Nephron (organoid): ENCODE data around the gene MPG.

Source experiments
- H3K27ac Mint-ChIP-seq, 3 experiments: 2 replicates each; pipeline ENCODE4 v1.8.0; 2020; ENCODE audit warnings: mixed read lengths in 3 of 3, mild to moderate bottlenecking in 2 of 3, moderate library complexity in 1 of 3
- H3K27me3 Mint-ChIP-seq: 2 replicates; pipeline ENCODE4 v1.8.0; 2021; ENCODE audit warnings: low read depth, mild to moderate bottlenecking, moderate library complexity, mixed read lengths
- H3K36me3 Mint-ChIP-seq: 2 replicates; pipeline ENCODE4 v1.8.0; 2020; ENCODE audit warnings: low read depth, mixed read lengths
- H3K4me1 Mint-ChIP-seq: 2 replicates; pipeline ENCODE4 v1.8.0; 2020; ENCODE audit warnings: mixed read lengths
- H3K4me3 Mint-ChIP-seq, 3 experiments: 2 replicates each; pipeline ENCODE4 v1.8.0; 2020; ENCODE audit warnings: mild to moderate bottlenecking in 3 of 3, mixed read lengths in 3 of 3, moderate library complexity in 2 of 3
- H3K9me3 Mint-ChIP-seq: 2 replicates; pipeline ENCODE4 v1.8.0; 2020; ENCODE audit warnings: mixed read lengths
- TF ChIP-seq, protein P1 (sequence below), 3 experiments: fragments of 200-600 bp; sonication (generic); IDR thresholded peaks; one replicate each; pipeline ENCODE4 v1.5.0; 2021; ENCODE audit warnings: antibody characterized with exemption in 3 of 3; ENCODE audit not compliant: unreplicated experiment in 3 of 3

MPG gene

DNA sequence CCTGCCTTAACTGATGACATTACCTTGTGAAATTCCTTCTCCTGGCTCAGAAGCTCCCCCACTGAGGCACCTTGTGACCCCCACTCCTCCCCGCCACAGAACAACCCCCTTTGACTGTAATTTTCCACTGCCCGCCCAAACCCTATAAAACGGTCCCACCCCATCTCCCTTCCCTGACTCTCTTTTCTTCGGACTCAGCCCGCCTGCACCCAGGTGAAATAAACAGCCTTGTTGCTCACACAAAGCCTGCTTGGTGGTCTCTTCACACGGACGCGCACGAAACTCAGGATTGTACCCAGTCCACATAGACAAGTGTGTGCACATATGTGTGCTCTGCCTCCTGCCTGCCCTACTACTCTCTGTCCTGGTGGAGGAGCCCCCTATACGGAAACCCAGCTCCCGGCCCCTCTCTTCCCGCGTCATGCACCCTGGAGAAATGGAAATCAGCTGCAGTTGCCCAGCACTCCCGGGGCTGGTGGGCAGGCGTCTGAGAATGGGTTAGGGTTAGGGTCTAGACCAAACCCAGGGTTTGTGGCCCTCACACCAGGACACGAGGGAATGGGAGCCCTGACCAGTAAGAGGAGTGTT, 3.2 kb upstream of the MPG start:
- H3K9me3 Mint-ChIP-seq: no peaks in the 10 kb centered on the region
- TF ChIP-seq, protein P1, sequence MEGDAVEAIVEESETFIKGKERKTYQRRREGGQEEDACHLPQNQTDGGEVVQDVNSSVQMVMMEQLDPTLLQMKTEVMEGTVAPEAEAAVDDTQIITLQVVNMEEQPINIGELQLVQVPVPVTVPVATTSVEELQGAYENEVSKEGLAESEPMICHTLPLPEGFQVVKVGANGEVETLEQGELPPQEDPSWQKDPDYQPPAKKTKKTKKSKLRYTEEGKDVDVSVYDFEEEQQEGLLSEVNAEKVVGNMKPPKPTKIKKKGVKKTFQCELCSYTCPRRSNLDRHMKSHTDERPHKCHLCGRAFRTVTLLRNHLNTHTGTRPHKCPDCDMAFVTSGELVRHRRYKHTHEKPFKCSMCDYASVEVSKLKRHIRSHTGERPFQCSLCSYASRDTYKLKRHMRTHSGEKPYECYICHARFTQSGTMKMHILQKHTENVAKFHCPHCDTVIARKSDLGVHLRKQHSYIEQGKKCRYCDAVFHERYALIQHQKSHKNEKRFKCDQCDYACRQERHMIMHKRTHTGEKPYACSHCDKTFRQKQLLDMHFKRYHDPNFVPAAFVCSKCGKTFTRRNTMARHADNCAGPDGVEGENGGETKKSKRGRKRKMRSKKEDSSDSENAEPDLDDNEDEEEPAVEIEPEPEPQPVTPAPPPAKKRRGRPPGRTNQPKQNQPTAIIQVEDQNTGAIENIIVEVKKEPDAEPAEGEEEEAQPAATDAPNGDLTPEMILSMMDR (IDR thresholded peaks at IDR 0.05; ENCODE audit: unreplicated experiment in 3 of 3): no peak
- no peaks in the 10 kb centered on the region for H3K36me3 Mint-ChIP-seq
- peak overlapping the region; percentile 79 to 93 (median 87) for H3K27ac Mint-ChIP-seq
- H3K27me3 Mint-ChIP-seq: no peaks in the 10 kb centered on the region
- H3K4me1 Mint-ChIP-seq: peaks cover 40% of the 10 kb centered on the region
- H3K4me3 Mint-ChIP-seq: peak overlapping the region; percentile 79 to 85 (median 81)

DNA sequence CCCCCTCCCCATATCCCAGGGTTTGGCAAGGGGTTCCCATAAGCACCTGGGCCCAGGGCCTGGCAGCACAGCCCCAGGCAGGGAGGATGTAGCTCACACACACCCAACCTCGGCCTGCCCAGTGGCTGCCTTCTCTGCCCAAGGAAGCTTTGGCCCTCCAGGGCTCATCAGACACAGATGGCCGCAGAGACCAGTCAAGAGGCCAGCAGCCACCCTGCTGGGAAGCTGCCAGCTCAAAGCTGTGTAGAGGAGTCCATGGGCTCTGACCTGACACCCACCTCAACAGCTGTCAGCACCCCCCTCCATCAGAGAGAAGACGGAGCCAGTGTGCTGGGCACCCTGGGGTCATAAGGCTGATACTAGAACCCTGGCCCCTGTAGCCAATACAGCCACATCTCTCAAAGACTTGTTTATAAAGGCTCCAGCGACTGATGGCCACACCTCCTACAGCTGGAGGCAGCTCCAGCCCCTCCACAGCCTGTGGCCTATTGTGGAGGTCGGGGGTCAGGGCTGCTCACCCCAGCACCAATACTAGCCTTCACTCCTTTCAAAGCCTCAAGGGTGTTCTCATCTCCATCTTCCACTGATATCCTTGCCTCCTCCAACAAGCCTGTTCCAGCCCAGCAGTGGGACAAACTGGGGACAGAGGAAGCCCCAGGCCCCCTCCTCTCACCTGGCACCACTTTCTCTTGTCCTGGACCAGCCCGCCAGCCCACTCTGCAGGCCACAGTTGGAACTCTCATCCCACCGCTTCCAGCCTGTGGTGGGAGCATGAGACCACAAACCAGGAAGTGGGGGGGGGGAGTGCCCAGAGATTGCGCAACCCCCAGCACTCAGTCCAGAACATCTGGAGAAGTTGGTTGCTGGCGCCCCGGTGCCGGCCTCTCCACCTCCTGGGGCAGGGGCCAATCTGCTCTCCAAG, 2.2 kb upstream of the MPG start:
- peak overlapping the region; percentile 76 to 86 (median 85) for H3K4me3 Mint-ChIP-seq
- H3K27ac Mint-ChIP-seq: peak overlapping the region; percentile 71 to 87 (median 86)
- no peaks in the 10 kb centered on the region for H3K27me3 Mint-ChIP-seq
- TF ChIP-seq, protein P1 (IDR thresholded peaks at IDR 0.05; ENCODE audit: unreplicated experiment in 3 of 3): no peak
- H3K9me3 Mint-ChIP-seq: no peaks in the 10 kb centered on the region
- no peaks in the 10 kb centered on the region for H3K36me3 Mint-ChIP-seq
- peaks cover 37% of the 10 kb centered on the region for H3K4me1 Mint-ChIP-seq

DNA sequence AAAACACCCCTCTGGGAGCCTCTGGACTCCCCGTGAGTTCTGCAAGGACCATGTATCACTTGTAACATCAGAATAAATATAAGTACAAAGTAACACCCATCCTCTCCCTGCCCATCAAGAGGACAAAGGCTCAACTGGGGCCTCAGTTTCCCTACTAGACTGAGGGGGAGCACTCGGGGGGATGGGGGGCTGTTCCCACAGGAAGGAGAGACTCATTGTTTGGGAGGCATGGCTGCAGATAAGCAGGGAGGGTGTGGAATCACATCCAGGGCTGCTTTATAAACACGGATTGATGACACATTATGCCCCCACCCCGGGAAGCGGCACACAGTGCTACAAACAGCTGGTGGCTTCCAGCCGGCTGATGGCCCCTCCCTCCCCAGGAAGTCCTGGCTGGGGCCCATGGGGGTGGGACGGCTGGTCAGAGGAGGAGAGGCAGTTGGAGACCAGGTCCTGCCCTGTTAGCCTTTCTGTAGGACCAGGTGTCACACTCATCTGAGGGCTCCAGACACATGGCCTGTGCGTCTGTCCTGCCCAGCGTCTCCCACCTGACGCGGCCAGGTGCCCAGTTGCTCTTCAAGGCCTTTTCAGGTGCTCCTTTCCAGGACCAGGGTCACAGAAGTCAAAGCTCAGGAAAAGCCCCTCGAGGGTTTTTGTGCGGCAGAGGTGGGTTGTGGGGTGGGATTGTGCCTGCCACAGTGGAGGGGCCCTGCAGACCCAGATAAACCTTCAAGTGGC, 1.3 kb upstream of the MPG start:
- H3K4me3 Mint-ChIP-seq: peak overlapping the region; percentile 76 to 86 (median 85)
- TF ChIP-seq, protein P1 (IDR thresholded peaks at IDR 0.05; ENCODE audit: unreplicated experiment in 3 of 3): no peak
- no peaks in the 10 kb centered on the region for H3K27me3 Mint-ChIP-seq
- peaks cover 32% of the 10 kb centered on the region for H3K4me1 Mint-ChIP-seq
- no peaks in the 10 kb centered on the region for H3K9me3 Mint-ChIP-seq
- H3K27ac Mint-ChIP-seq: peak overlapping the region; percentile 71 to 87 (median 86)
- H3K36me3 Mint-ChIP-seq: no peaks in the 10 kb centered on the region

DNA sequence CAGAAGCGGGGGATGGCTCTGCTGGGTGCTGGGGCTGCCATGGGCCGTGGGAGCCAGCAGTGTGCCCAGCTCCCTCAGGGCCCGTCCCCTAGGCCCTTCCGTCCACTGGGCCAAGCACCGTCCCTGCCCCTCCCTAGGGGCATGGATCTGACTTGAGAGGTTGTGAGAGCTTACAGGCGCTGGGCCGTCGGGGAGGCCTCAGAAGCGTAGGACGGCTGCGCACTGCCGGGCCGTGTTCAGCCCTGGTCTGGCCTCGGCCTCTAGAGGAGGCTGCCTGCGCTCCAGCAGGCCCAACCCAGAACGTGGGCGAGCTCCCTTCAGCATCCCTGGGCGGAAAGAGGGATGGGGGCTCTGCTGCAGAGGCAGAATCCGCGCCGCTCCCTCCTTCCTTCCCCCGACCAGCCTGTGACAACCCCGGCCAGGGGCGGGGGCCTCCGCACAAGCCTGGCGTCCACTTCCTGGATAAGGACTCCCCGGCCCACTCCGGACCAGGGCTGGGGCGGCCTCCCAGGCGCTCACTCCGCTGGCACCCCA, 685 bp upstream of the MPG start:
- Mint-ChIP-seq H3K36me3 (no peaks in the 10 kb centered on the region), H3K4me1 (peaks cover 32% of the 10 kb centered on the region), H3K27ac (peak overlapping the region; percentile 71 to 87 (median 85)), H3K27me3 (no peaks in the 10 kb centered on the region), H3K9me3 (no peaks in the 10 kb centered on the region), H3K4me3 (peak overlapping the region; percentile 76 to 86 (median 85))
- TF ChIP-seq, protein P1 (IDR thresholded peaks at IDR 0.05; ENCODE audit: unreplicated experiment in 3 of 3): no peak

DNA sequence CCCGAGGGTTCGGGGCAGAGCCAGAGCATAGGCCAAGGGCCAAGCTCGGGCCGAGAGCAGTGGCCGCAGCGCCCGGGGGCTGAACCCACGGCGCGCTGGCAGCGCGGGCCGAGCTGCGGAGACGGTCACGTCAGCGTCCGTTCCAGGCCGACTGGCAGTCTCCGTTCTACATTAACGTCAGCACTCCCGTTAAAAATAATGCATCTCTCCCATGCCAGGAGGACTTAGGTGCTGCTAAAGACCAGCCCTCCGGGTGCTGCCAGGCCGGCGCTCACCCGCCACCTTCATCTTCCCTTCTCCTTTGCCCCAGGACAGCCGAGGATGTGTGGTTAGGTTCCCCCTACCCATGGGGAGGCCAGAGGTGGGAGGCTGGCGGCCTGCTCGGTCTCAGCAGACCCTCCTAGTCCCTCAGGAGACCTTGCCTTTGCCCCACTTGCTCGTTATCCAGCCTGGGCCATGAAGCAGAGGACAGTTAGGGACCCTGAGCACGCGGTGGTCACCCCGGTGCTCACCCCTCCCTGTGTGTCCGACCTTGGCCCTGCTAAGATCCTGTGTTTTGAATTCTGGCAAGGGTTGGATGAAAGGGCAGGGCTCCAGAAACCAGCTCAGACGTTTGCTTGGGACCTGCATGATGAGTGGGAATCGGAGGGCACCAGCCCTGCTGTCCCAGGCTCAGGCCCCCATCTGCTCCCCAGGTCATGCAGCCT, 572 bp downstream of the MPG start:
- no peaks in the 10 kb centered on the region for H3K27me3 Mint-ChIP-seq
- H3K9me3 Mint-ChIP-seq: no peaks in the 10 kb centered on the region
- peaks cover under 1% of the 10 kb centered on the region for H3K36me3 Mint-ChIP-seq
- H3K27ac Mint-ChIP-seq: peak overlapping the region; percentile 60 to 68 (median 62)
- H3K4me1 Mint-ChIP-seq: peaks cover 28% of the 10 kb centered on the region
- peak overlapping the region; percentile 87 to 92 (median 90) for H3K4me3 Mint-ChIP-seq
- TF ChIP-seq, protein P1 (IDR thresholded peaks at IDR 0.05; ENCODE audit: unreplicated experiment in 3 of 3): no peak
